Midbrain (tissue), 1 donor: ENCODE data around the gene PPFIA1.

ENCODE experiments used
- DNase-seq: peaks from one replicate; lab custom pipeline; 2025; lab: John Stamatoyannopoulos, UW

Gene PPFIA1

GRCh38 chr11:70298243-70298915, 27.9 kb downstream of the PPFIA1 start:
- no peak for DNase-seq

- no peak for DNase-seq
These were observed 29.1 kb downstream of the PPFIA1 start for GRCh38 chr11:70299636-70300035.

DNA sequence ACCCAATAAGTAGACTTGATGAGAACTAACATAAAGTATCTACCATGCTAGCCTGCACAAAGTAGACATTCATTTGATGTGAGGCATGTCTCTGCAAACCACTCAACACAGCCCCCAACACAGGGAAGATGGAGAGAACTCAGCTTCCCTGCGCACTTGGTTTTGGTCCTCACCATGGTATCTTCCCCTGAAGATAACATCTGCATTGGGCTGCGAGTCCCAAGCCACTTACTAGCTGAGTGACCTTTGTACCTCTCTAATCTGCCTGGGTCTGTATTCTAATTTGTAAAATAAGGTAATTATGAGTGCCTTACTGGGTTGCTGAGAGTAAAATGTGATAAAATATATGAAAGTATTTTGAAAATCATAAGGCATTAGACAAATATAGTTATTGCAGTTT, 30.7 kb downstream of the PPFIA1 start:
- no peak for DNase-seq

- no peak for DNase-seq
These were observed 31.4 kb downstream of the PPFIA1 start for GRCh38 chr11:70301721-70302418.

GRCh38 chr11:70302419-70302752, 31.9 kb downstream of the PPFIA1 start:
- no peak for DNase-seq

DNA sequence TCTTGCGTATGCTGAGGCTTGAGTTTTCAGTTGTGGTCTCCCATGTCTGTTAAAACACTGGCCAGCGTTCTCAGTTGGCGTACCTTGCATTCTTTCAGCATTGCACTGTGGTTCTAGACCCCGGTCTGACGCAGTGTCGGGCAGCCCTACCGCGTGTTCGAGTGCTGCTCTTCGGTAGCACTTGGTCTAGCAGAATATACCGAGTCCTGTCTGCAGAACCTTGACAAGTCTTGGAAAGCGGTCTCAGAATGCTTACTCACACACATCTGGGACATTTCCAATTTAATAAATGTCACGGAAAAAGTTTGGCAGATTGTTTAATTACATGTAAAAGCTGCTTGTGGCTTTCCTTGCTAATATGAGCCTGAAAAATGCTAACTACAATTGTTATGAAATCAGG, 32.6 kb downstream of the PPFIA1 start:
- no peak for DNase-seq

- DNase-seq: no peak
These were observed 33.7 kb downstream of the PPFIA1 start for GRCh38 chr11:70304208-70304603.

DNA sequence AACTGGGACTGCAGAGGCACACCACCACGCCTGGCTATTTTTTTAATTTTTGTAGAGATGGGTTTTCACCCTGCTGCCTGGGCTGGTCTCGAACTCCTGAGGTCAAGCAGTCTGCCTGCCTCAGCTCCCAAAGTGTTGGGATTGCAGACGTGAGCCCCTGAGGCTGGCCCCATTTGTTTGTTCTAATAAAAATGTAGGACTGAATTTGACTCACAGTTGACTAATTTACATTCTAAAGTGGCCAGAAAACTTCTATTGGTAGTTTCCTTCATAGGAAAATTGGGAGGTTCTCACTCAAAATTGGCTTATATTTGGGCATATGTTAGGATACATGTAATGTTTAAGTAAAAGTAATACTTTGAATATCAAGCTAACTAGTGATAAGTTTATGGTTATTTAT, 35.0 kb downstream of the PPFIA1 start:
- DNase-seq: no peak

GRCh38 chr11:70306586-70307033, 36.1 kb downstream of the PPFIA1 start:
- no peak for DNase-seq

DNA sequence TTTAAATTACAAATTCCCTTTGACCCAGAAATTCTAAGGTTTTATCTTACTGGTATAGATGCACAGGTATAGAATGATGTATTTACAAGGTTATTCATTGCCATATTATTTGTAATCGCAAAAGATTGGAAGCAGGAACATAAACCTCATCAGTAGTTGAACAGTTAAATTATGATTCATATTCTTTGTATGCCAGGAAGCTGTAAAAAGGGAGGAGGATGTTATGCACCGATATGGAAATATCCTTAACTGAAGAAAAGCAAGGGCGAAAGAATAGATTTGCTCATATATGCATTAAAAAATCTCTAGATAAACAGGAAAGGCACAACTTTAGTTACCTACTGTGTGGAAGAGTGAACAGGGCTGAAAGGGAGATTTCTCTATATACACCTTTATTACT, 36.7 kb downstream of the PPFIA1 start:
- DNase-seq: no peak

GRCh38 chr11:70311616-70312015, 41.1 kb downstream of the PPFIA1 start:
- DNase-seq: no peak

- DNase-seq: no peak
These were observed 42.2 kb downstream of the PPFIA1 start for GRCh38 chr11:70312401-70313357.

GRCh38 chr11:70313945-70314344, 43.5 kb downstream of the PPFIA1 start:
- DNase-seq: no peak

- DNase-seq: no peak
These were observed 44.2 kb downstream of the PPFIA1 start for GRCh38 chr11:70314730-70315129.

GRCh38 chr11:70315716-70316115, 45.2 kb downstream of the PPFIA1 start:
- no peak for DNase-seq

DNA sequence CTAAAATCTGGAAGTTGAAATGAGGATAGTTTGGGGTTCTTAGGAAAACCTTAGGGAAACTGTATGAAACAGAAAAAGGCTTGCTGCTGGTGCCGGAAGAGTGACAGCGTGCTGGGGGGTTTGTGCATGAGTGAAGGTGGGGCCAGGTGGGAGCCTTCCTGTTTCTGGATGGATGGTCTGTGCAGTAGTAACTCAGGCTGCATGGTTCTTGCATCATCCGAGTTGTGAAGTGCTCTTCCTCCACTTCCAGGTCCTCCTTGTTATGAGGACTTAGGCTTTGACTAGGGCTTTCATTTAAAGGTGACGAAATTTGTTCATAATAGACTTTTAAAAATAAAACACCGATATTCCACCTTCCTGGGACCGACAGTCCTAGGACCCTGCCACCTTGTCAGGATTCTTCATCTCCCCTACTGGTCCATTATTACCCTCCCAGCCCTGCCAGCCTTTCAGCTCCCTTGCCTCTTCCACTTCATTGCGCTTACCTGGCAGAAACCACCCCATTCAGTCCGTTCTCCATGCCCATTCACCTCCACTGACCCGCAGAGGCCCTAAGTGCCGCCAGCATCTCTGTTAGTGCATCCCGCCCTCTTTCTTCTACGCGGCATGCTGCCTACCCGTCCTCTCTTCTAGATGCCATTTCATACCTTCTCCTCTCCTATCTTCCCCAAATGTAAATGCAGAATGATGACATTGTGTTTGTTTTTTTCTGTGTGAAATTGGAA, 47.3 kb downstream of the PPFIA1 start:
- DNase-seq: no peak

- DNase-seq: no peak
These were observed 49.0 kb downstream of the PPFIA1 start for GRCh38 chr11:70319396-70320076.

DNA sequence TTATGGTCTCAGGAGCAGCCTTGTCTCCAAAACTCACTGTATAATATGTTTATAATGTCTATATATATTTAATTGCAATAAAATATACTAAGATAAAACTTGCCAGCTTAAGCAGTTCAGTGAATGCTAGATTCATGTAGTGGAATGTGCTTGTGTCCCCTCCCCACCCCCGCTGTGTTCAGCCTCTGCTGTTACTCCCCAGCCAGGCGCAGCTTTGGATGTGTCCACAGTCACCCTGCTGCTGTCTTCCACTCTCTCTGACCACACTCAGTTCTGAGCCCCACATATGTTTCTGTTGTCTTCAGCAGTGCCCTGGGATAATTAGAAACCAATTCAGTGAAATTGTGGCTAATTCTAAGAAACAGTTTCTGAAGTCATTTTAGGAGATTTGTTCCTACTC, 52.2 kb downstream of the PPFIA1 start:
- no peak for DNase-seq

GRCh38 chr11:70323806-70324205, 53.3 kb downstream of the PPFIA1 start:
- DNase-seq: no peak

GRCh38 chr11:70324376-70325115, 54.1 kb downstream of the PPFIA1 start:
- no peak for DNase-seq

DNA sequence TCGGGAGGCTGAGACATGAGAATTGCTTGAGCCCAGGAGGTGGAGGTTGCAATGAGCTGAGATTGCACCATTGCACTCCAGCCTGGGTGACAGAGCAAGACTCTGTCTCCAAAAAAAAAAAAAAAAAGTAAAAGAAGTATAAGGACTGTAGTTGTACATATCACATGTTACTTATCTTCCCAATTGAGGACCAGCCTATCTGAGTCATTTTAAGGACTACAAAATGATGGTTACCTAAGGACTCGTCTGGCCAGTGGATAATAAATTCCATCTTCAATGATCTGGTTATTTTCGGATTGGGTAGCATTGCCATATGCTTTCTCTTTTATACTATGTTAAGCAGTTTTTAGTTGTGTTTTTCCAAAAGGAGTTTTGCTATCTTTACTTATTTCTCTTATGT, 55.3 kb downstream of the PPFIA1 start:
- DNase-seq: no peak
